GOT3 (cell line): ENCODE results near the gene OTOGL.

Experiments used
- DNase-seq: peaks from one replicate; lab custom pipeline; 2025; ENCODE audit warnings: mixed read lengths; lab: John Stamatoyannopoulos, UW

Gene OTOGL

GRCh38 chr12:80373666-80374065 is 274.3 kb downstream of the OTOGL start:
- no peak for DNase-seq

GRCh38 chr12:80374615-80375014 is 275.3 kb downstream of the OTOGL start:
- DNase-seq, result no peak

- DNase-seq, result no peak
These were observed 277.9 kb downstream of the OTOGL start for GRCh38 chr12:80377140-80377794.

GRCh38 chr12:80381121-80381520 is 281.8 kb downstream of the OTOGL start:
- no peak for DNase-seq

- DNase-seq, result no peak
These were observed 282.9 kb downstream of the OTOGL start for GRCh38 chr12:80382254-80382653.

- DNase-seq, result no peak
These were observed 301.2 kb downstream of the OTOGL start for GRCh38 chr12:80400571-80400991.

- no peak for DNase-seq
These were observed 301.9 kb downstream of the OTOGL start for GRCh38 chr12:80401191-80401590.

- no peak for DNase-seq
These were observed 305.3 kb downstream of the OTOGL start for GRCh38 chr12:80404629-80405028.

- DNase-seq, result no peak
These were observed 306.9 kb downstream of the OTOGL start for GRCh38 chr12:80406253-80406652.

GRCh38 chr12:80411787-80412186 is 312.4 kb downstream of the OTOGL start:
- DNase-seq, result no peak

- DNase-seq, result no peak
These were observed 313.1 kb downstream of the OTOGL start for GRCh38 chr12:80412343-80412953.

- DNase-seq, result no peak
These were observed 314.1 kb downstream of the OTOGL start for GRCh38 chr12:80413462-80413861.

- DNase-seq, result no peak
These were observed 316.1 kb downstream of the OTOGL start for GRCh38 chr12:80415466-80415865.

- DNase-seq, result no peak
These were observed 320.3 kb downstream of the OTOGL start for GRCh38 chr12:80419644-80420043.

GRCh38 chr12:80420075-80420474 is 320.7 kb downstream of the OTOGL start:
- DNase-seq, result no peak

- no peak for DNase-seq
These were observed 323.2 kb downstream of the OTOGL start for GRCh38 chr12:80422550-80422949.
